Left lobe of liver (tissue), 2 donors: ENCODE measurements around the gene MCF2L2. TPM values are rescaled to one million over a fixed set of nuclear protein-coding genes. Genes with fewer than 3 reads are reported as not detected.

Experiments used
- ATAC-seq: fragments of 200-7000 bp; cut with Tn5 transposase; one replicate; pipeline ENCODE4 v1.9.1; 2020; ENCODE audit warnings: mild to moderate bottlenecking, moderate library complexity
- DNase-seq: peaks from one replicate; pipeline ENCODE4 v3.0.0-alpha.2; 2020; ENCODE audit warnings: low spot score
- total RNA-seq: library from RNA; stranded (reverse); gene quantifications from one replicate; pipeline ENCODE4 v1.2.1, GENCODE V29; 2021
- donor health status: DM: no; HTN: no; CAD: no; lungs with moderate emphysema.
- donor health status: DM: no; HTN: yes; CAD: no.

MCF2L2 gene
- total RNA-seq, 1 donor from 2014 or later: 0.13 TPM

DNA sequence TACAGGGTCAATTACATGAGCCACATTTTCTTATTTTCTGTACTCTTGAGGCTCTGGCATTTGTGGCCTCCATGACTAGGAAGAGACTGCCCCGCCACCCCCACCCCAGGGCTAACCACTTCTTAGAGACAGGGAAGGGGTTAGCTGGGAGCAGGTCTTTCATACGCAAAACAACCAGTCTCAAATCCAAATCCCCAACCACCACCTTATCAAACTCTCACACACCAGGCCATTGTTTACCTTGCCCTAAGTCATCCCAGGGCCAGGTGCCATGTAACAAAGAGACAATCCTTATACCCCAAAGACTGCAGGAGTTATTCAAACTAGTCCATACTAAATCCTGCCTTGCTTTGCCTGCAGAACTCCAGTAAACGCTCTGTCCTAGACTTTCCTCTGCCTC is 97.5 kb downstream of the MCF2L2 start:
- no peak for ATAC-seq

DNA sequence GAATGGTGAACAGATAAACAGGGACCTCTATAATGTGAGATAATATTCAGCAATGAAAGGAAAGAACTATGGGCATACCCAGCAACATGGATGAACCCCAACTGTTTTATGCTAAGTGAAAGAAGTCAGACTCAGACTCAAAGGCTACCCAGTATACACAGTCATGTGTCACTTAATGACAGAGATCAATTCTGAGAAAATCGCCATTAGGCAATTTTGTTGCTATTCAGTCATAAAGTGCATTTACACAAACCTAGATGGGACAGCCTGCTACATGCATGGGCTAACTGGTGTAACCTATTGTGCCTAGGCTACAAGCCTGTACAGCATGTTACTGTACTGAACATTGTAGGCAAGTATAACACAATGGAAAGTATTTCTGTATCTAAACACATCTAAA is 98.9 kb downstream of the MCF2L2 start:
- DNase-seq (no peak), ATAC-seq (no peak)

More for the DNA sequence above, 97.5 kb downstream of the MCF2L2 start:
- DNase-seq: no peak

DNA sequence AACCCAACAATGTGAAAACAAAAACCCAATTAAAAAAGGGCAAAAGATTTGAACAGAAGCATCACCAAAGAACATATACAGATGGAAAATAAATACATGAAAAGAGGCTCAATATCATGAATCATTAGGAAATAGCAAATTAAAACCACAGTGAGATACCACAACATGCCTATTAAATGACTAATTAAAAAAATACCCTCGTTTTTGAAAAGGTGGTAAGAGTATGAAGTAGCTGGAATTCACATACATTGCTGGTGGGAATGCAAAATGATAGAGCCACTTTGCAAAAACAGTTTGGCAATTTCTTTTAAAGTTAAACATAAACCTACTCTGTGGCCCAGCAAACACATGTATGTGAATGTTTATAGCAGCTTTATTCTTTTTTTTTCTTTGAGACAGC is 99.6 kb downstream of the MCF2L2 start:
- no peak for DNase-seq

DNA sequence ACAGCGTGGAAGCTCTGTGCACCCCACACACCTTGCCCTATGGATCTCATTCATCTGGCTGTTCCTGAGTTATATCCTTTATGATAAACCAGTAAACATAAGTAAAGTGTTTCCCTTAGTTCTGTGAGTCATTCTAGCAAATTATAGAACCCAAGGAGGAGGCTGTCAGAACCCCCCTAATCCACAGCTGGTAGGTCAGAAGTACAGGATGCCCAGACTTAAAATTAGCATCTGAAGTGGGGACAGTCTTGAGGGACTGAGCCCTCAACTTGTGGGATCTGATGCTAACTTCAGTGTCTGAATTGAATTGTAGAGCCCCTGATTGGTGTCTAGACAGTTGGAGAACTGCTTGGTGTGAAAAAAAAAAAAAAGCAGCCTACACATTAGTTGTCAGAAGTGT is 100.3 kb downstream of the MCF2L2 start:
- ATAC-seq (no peak), DNase-seq (no peak)

More for the DNA sequence above, 99.6 kb downstream of the MCF2L2 start:
- no peak for ATAC-seq

DNA sequence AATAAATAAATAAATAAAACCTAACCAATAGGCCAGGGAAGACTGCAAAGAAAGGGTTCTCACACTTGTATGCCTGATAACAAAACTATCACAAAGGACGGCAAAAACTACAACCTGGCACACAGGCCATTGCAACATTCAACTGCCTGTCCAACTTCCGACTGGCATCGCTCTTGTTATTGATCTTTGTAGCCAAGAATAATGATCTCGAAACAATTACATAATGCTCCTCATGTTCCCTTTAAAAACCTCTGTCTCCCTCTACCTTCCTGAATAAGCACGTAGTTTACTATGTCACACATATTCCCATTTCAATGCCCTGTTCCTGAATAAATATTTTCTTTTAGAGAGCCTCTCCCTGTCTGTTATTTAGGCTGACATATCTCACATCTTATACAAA is 101.1 kb downstream of the MCF2L2 start:
- ATAC-seq (peak; percentile 96), DNase-seq (peak; percentile 71)

DNA sequence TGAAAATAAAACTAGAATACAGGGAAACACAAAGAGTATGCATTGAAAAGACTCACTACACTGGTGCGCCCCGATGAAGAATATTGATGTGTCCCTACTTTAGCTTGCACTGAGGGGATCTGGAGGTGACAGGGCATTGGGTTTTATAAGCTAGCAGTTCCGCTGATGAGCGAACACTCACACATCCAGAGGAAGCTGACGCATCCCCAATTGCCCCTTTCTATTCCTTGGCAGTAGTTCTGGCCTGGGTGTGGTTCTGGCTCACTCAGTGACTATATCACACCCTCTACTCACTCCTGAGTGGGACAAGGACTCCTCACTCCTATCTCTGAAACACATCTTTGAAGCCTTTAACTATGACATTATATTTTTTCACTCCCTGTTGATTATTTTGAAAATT is 104.3 kb downstream of the MCF2L2 start:
- ATAC-seq: no peak
- no peak for DNase-seq

DNA sequence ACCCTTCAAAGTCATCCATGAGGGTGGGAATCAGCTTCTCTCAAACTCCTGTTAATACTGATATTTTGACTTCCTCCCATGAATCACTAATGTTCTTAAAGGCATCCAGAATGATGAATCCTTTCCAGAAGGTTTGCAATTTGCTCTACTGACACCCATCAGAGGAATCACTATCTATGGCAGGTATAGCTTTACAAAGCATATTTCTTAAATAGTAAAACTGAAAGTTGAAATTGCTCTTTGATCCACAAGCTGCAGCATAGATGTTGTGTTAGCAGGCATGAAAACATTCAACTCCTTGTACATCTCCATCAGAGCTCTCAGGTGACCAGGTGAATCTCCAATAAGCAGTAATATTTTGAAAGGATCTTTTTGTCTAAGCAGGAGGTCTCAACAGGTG is 109.0 kb downstream of the MCF2L2 start:
- ATAC-seq: no peak
- DNase-seq: no peak

DNA sequence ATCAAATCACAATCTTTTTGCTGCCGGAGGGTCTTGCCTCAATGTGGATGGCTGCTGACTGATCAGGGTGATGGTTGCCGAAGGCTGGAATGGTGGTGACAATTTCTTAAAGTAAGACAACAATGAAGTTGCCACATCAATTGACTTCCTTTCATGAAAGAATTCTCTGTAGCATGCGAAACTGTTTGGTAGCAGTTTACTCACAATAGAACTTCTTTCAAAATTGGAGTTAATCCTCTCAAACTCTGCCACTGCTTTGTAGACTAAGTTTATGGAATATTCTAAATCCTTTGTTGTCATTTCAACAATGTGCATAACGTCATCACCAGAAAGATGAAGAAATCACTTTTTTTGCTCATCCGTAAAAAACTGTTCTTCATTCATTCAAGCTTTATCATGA is 109.5 kb downstream of the MCF2L2 start:
- ATAC-seq (no peak), DNase-seq (no peak)

DNA sequence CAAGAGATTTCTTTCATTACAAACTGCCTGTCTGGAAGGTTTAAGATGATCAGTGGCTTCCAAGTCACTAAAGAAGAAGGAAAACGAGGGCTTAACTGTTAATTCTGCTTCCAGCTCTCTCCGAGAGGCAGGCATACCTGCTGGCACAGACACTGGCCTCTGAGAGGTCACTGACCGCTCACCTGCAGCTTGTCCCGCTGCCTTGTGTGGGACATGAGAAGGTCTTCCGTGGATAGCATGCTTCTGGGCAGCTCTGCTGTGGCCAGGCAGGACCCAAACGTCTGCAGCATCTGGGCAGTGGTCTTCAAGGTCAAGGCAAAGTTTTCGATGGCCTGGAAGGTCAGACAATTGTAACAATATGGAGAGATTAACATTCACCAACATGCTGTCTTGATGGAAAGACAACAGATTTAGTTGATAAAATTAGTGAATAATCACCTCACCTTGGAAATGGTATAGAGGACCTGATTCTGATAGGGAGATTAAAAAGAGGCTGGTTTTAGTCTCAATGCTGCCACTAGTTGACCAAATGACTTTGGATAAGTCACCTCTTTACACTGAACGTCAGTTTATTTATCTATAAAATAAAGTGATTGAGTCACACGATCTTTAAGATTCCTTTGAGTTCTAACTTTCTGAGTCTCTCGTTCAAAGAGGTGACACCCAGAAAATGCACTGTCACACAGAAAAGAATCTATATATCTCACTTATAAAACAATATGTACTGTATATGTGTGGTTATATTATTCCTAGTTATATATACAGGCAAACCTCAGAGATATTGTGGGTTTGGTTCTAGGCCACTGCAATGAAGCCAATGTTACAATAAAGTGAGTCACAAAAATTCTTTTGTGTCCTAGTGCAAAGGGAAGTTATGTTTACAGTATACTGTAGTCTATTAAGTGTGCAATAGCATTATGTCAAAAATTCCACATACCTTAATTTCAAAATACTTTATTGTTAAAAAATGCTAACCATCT is 110.2 kb downstream of the MCF2L2 start:
- DNase-seq (no peak), ATAC-seq (peak; percentile 57)

DNA sequence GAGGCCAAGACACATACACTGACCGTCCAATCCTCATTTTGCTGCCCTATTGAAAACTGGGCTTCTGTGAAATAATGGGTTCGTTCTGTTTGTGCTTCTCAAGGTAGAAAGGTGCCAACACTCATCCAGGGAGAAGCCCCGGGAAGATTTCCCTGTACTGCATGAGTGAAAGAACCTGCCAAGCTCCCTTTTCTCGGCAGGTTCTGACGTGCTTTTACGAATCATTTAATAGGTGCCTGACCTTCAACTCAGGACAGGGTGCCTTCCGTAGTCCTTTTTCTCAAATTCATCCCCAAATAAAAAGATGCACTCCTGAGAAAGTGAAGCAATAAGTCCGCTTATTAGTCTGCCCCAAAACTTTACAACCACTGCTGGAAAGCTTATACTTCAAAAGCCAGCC is 111.1 kb downstream of the MCF2L2 start:
- DNase-seq: no peak
- no peak for ATAC-seq

DNA sequence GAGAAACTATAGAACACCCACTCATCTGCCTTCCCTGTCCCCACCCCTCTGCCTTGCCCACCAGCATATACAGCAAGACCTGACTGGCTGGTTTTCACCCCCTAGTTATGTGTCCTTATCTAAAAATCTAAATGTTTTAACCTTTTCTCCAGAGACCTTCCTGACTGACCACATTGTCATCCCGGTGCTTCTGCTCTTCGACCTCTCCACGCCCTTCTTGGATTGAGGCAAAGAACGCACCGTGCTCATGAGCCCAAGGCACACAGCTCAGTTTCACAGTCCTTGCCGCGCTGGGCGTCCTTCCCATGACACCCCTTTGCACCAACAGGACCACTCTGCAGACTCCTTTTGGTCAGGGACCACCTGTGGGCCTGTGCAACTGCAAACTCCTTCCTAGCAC is 112.7 kb downstream of the MCF2L2 start:
- no peak for DNase-seq
- no peak for ATAC-seq

DNA sequence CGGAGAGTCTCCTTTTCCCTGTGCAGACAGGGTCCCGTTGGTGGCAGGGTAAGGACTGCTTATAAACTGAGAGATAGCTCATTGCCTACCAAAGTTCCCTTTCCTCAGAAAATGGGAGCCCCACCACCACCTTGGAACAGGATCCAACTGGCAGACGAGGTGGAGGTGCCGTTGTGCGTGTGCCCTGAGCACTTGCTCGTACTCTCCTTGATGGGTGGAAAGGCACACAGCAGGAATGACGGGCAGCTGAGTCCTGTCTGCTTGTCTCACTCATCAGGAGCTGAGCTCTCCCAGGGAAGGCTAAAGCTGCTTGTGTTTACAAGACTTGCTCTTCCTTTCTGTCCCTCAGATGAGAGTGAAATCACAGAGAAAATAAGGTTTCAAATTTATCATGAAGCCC is 114.7 kb downstream of the MCF2L2 start:
- DNase-seq: no peak
- ATAC-seq: no peak

DNA sequence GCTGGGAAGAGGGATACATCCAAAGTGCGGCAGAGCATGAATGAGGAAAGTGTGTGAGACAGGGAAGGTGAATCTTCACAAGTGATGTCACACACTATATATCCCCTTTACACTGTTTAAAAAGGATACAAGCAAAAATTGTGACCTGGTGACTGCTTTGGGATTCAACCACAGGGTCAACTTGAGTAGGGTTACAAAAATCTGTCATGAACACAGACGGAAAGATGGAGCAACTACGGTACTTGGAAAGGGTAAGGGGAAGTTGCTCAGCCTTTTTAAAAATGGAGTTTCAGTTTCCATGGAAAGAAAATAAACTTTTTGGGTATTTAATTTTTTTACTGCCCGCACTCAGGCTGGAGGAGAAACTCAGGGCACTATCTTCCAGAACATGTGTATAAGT is 115.1 kb downstream of the MCF2L2 start:
- ATAC-seq: no peak
- DNase-seq: no peak

DNA sequence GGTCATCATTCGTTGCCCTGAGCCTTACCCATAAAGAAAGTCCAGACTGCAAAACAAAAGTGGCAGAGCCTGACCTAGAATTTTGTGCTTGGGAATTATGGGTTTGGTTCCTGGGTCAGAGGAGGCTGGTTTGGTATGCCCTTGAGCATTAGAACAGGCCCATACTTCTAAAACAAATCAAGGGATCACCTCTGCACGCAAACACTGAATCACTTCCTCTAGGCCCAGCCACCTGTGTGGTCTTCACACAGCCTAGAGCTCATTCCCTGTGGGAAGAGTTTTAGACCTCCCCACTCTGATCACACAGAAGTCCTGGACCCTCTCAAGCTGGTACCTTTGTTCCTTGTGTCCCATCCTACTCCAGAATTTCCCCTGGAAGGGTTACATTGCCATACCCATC is 116.0 kb downstream of the MCF2L2 start:
- ATAC-seq (no peak), DNase-seq (no peak)

DNA sequence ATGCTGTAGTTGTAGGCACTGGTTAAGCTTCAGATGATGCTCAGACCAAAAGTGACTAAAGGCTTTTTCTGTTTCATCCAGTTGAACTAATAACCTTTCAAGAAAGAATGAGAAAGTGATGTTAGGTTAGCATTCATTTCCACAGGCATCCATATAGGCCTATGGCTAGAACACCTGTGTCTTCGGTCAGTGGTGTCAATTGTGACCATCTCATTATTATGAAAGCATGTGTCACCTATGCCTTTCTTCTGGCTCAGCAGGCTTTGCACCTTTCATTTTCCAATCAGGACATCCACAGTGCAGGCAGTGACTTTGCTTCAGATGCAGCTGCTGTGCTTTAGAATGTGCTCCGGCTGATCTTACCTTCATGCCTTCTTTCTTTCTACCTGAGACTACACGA is 117.5 kb downstream of the MCF2L2 start:
- no peak for ATAC-seq
- DNase-seq: no peak

DNA sequence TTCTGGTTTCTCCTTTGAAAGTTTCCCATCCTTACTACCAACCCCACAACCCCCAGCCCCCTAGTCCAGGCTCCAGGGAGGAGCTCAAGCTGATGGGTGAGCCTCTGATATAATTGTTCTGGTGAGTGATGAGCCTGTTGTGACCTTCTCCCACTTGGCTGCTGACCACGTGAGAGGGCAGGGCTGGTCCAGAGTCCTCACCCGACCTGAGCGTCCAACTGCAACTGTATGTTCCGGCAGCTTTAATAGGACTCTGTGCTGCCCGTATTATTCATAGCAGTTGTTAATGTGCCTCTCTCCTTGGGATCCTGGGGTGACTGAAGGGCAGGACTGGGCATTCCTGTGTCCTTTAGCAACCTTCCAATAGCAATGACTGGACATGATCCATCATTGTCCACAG is 119.1 kb downstream of the MCF2L2 start:
- DNase-seq (peak; percentile 79), ATAC-seq (peak; percentile 95)

DNA sequence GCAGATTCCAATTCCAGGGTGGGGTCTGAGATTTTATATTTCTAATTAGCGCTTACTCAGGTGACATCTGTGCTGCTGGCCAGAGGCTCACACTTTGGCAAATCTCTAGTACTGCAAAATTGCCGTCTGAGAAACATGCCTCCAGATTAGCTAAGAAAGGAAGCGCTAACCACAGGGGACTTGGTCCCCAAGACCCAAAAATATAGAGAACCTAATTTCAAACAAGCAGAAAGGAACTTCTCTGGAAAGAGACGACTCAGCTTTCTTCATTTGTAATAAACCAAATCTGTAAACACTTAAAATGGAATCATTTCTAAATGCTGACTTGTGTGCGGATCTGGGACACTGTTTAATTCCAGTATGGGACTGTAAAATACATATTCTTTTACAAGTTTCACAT is 119.7 kb downstream of the MCF2L2 start:
- no peak for DNase-seq
- no peak for ATAC-seq

DNA sequence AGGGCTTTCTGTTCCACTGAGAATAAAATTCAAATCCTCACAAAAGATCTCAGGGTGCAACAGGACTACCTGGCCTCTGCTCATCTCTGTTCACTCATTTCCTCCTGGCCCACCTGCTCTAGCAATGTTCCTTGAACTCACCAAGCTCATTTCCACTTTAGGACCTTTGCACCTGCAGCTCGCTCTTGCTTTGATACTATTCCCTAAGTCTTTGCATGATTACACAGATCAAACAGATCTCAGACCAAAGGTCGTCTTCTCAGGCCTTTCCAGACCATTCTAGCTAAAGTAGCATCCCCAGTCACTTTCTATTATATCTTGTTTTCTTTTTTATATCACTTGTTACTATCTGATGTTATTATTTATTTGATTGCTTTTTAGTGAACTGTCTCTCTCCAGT is 120.7 kb downstream of the MCF2L2 start:
- no peak for DNase-seq
- peak; percentile 13 for ATAC-seq

DNA sequence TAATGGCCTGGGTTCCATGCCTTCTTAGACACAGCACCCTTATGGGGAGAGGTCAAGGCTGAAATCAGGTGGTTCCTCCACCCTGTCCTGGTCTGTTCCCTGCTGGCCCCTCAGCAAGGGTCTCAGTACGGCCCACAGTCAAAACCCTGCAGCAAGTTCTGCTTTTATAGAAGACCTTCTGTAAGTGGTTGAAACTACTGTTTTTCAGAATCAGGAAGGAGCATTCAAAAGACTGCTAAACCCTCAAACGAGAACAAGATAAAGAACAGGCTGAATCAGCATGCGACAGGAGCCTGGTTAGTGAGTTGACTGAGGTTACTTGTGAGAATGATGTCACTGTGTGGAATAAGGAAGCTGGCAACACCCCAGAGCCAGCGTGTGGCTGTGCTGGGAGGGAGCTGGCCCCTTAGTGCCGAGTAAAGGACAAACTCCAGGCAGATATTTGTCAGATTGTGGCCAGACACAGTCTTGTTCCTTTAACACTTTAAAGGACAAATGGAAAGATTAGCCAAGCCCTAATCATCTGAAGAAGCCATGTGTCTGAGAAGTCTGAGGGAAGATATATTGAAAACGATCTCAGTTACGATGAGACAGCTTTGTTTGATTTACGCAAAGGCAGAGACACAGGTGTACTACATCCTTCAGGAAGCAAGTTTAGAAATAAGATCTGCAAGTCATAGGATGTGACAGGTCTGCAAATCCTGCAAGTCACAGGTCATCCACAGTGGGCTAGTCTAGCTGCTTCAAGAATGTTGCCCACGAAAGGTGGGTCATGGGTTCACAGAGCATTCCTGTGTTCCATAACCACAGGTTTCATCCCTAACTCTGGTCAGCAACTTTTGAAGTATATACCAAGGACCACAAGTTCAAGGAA is 121.4 kb downstream of the MCF2L2 start:
- ATAC-seq: peak; percentile 67
- DNase-seq: peak; percentile 55

DNA sequence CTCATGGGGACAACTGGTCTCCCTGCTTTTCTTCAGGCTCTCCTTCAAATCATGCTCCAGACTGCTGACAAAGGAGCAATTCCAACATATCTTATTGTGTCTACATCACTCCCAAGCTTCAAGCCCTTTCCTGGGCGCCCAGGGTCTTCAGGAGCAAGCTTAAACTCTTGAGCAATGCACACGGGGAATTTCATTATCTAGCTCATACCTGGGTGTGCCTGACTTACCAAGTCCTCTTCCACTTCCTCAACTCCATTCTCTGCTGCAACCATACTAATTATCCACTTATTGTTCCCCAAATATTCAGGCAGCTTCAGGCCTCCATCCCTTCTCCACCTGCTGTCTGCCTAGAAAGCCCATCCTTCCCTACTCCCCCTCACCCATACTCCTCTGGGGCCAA is 124.7 kb downstream of the MCF2L2 start:
- DNase-seq (no peak), ATAC-seq (no peak)

DNA sequence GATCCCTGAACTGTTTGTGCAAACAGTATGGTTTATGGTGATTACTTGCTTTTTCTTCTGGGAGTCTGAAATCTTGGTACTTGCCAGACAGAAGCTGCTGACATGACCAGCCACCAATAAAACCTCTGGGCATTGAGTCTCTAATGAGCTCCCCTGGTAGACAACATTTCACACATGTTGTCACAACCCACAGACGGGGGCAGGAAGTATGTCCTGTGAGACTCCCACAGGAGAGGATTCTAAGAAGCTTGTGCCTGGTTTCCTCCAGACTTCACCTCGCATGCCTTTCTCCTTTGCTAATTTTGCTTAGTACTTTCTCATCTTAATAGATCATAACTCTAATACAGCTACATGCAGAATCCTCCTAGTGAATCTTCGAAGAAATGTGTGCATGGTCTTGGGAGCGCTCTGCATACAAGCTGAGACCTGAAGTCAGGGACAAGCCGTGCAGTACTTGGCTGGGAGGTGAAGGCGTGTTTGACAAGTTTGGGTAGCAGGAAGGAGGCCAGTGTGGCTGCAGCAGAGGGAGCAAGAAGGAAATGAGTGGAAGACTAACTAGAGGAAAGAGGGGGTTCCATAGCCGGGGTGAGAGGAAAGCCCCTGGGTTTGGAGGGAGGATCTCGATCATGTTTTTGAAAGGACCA is 126.4 kb downstream of the MCF2L2 start:
- ATAC-seq: no peak
- no peak for DNase-seq
